HEK293 (cell line): ENCODE results near the gene PLCB3.
A peak's percentile ranks its signal among the peaks of the same experiment; 100 is the strongest.

Experiments
- BCL11A ChIP-seq: fragments of 450-650 bp; formaldehyde crosslinking; IDR thresholded peaks from 2 replicates; pipeline ENCODE4 v1.5.1; 2016; ENCODE audit warnings: low read depth, missing biosample characterization, missing genetic modification characterization
- GLIS1 ChIP-seq: fragments of 450-650 bp; formaldehyde crosslinking; IDR thresholded peaks from 2 replicates; pipeline ENCODE4 v1.5.1; 2016; ENCODE audit warnings: missing biosample characterization, missing genetic modification characterization
- KLF10 ChIP-seq: fragments of 450-650 bp; IDR thresholded peaks from 2 replicates; pipeline ENCODE4 v1.5.1; 2018; ENCODE audit warnings: missing biosample characterization, mild to moderate bottlenecking, missing genetic modification characterization
- KLF16 ChIP-seq: fragments of 450-650 bp; formaldehyde crosslinking; IDR thresholded peaks from 2 replicates; pipeline ENCODE4 v1.5.1; 2017; ENCODE audit warnings: missing biosample characterization, missing genetic modification characterization
- KLF7 ChIP-seq: fragments of 450-650 bp; formaldehyde crosslinking; IDR thresholded peaks from 2 replicates; pipeline ENCODE4 v1.5.1; 2016; ENCODE audit warnings: missing biosample characterization, missing genetic modification characterization, borderline replicate concordance
- KLF8 ChIP-seq: fragments of 450-650 bp; formaldehyde crosslinking; IDR thresholded peaks from 2 replicates; pipeline ENCODE4 v1.5.1; 2016; ENCODE audit warnings: missing biosample characterization, missing genetic modification characterization
- SP2 ChIP-seq: fragments of 450-650 bp; formaldehyde crosslinking; IDR thresholded peaks from 2 replicates; pipeline ENCODE4 v1.5.1; 2016; ENCODE audit warnings: missing biosample characterization, missing genetic modification characterization
- SP7 ChIP-seq: fragments of 450-650 bp; formaldehyde crosslinking; IDR thresholded peaks from 2 replicates; pipeline ENCODE4 v1.5.1; 2016; ENCODE audit warnings: missing biosample characterization, missing genetic modification characterization
- TCF7L2 ChIP-seq: IDR thresholded peaks from 2 replicates; pipeline ENCODE4 v1.6.1; 2011; ENCODE audit warnings: low read depth, mild to moderate bottlenecking, inconsistent platforms, low read length, moderate library complexity, borderline replicate concordance
- YY1 ChIP-seq: fragments of 450-650 bp; formaldehyde crosslinking; IDR thresholded peaks from 2 replicates; pipeline ENCODE4 v1.5.1; 2018; ENCODE audit warnings: missing biosample characterization, missing genetic modification characterization
- YY2 ChIP-seq: fragments of 450-650 bp; formaldehyde crosslinking; IDR thresholded peaks from 2 replicates; pipeline ENCODE4 v1.5.1; 2016; ENCODE audit warnings: missing biosample characterization, missing genetic modification characterization
- ZBTB20 ChIP-seq: fragments of 450-650 bp; formaldehyde crosslinking; IDR thresholded peaks from 2 replicates; pipeline ENCODE4 v1.5.1; 2016; ENCODE audit warnings: missing biosample characterization, missing genetic modification characterization
- ZBTB48 ChIP-seq: fragments of 450-650 bp; formaldehyde crosslinking; IDR thresholded peaks from 2 replicates; pipeline ENCODE4 v1.5.1; 2016; ENCODE audit warnings: missing biosample characterization, missing genetic modification characterization
- ZIC2 ChIP-seq: fragments of 450-650 bp; formaldehyde crosslinking; IDR thresholded peaks from 2 replicates; pipeline ENCODE4 v1.5.1; 2016; ENCODE audit warnings: missing biosample characterization, missing genetic modification characterization
- ZNF10 ChIP-seq: fragments of 450-650 bp; formaldehyde crosslinking; IDR thresholded peaks from 2 replicates; pipeline ENCODE4 v1.5.1; 2017; ENCODE audit warnings: missing biosample characterization, missing genetic modification characterization
- ZNF133 ChIP-seq: fragments of 450-650 bp; formaldehyde crosslinking; IDR thresholded peaks from 2 replicates; pipeline ENCODE4 v1.5.1; 2016; ENCODE audit warnings: missing biosample characterization, missing genetic modification characterization
- ZNF140 ChIP-seq: fragments of 450-650 bp; formaldehyde crosslinking; IDR thresholded peaks from 2 replicates; pipeline ENCODE4 v1.5.1; 2016; ENCODE audit warnings: missing biosample characterization, missing genetic modification characterization
- ZNF16 ChIP-seq: fragments of 450-650 bp; formaldehyde crosslinking; IDR thresholded peaks from 2 replicates; pipeline ENCODE4 v1.5.1; 2016; ENCODE audit warnings: low read depth, missing biosample characterization, missing genetic modification characterization
- ZNF335 ChIP-seq: fragments of 450-650 bp; formaldehyde crosslinking; conservative IDR thresholded peaks from 2 replicates; pipeline ENCODE4 v1.5.1; 2016; ENCODE audit warnings: missing biosample characterization, missing genetic modification characterization
- ZNF501 ChIP-seq: fragments of 450-650 bp; formaldehyde crosslinking; IDR thresholded peaks from 2 replicates; pipeline ENCODE4 v1.5.1; 2016; ENCODE audit warnings: missing biosample characterization, missing genetic modification characterization
- ZNF529 ChIP-seq: fragments of 450-650 bp; formaldehyde crosslinking; IDR thresholded peaks from 2 replicates; pipeline ENCODE4 v1.5.1; 2017; ENCODE audit warnings: missing genetic modification characterization, missing biosample characterization; ENCODE audit not compliant: insufficient replicate concordance
- ZNF560 ChIP-seq: fragments of 450-650 bp; formaldehyde crosslinking; IDR thresholded peaks from 2 replicates; pipeline ENCODE4 v1.5.1; 2017; ENCODE audit warnings: missing biosample characterization, missing genetic modification characterization, borderline replicate concordance
- ZNF596 ChIP-seq: fragments of 450-650 bp; IDR thresholded peaks from 2 replicates; pipeline ENCODE4 v1.5.0; 2018; ENCODE audit warnings: missing biosample characterization, mild to moderate bottlenecking, missing genetic modification characterization, moderate library complexity
- ZNF76 ChIP-seq: fragments of 450-650 bp; formaldehyde crosslinking; IDR thresholded peaks from 2 replicates; pipeline ENCODE4; 2016; ENCODE audit warnings: low read depth, missing biosample characterization, missing genetic modification characterization, borderline replicate concordance
- ZXDB ChIP-seq: fragments of 450-650 bp; formaldehyde crosslinking; IDR thresholded peaks from 2 replicates; pipeline ENCODE4 v1.5.1; 2016; ENCODE audit warnings: missing biosample characterization, missing genetic modification characterization
- TF ChIP-seq, protein P1 (sequence below): fragments of 450-650 bp; formaldehyde crosslinking; conservative IDR thresholded peaks from 2 replicates; pipeline ENCODE4 v1.5.1; 2016; ENCODE audit warnings: low read depth, missing biosample characterization, missing genetic modification characterization
- TF ChIP-seq, protein P2 (sequence below): fragments of 450-650 bp; formaldehyde crosslinking; IDR thresholded peaks from 2 replicates; pipeline ENCODE4 v1.5.1; 2016; ENCODE audit warnings: missing biosample characterization, missing genetic modification characterization
- TF ChIP-seq, protein P3 (sequence below): fragments of 450-650 bp; formaldehyde crosslinking; IDR thresholded peaks from 2 replicates; pipeline ENCODE4 v1.5.1; 2016; ENCODE audit warnings: missing biosample characterization, missing genetic modification characterization
- TF ChIP-seq, protein P4 (sequence below): fragments of 450-650 bp; formaldehyde crosslinking; optimal IDR thresholded peaks from 2 replicates; pipeline ENCODE3; 2016; ENCODE audit warnings: missing biosample characterization, mild to moderate bottlenecking, missing genetic modification characterization

PLCB3 gene

DNA sequence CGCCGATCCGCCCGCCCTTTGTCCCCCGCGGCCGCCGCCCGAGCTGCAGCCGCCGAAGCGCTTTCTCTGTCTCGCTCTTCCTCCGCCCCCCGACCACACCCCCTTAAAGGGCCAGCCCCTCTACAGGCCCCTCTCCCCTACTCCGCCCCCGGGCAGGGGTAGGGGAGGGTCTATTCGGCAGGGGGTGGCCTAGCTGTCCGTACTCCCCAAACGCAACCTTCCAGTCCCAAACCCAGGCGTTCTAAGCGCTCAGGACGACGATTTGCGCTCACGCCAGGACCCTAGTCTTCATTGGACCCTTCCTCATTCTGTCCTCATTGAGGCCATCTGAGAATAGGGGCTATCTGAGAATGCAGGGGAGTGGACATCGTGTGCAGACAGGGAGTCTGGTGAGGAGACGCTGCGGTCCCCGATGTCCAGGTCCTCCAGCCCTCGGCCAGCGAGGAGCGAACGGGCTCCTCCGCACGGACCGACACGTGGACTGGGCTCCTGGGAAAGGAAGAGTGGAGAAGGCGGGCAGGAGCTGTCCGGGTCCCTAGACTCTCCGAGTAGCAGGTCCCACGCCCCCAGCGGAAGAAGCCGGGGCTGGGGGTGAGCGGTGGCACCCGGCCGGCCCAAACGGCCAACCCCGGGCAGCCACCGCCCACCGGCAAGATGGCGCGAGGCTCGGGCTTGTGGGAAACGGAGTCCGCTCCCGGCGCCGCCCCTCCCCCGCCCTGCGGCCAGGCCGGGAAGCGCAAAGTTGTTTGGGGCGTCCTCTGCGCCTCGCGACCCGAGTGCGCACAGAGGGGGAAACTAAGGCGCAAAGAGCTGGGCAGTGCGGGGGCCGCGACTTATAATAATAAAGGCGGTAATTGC lies 4.2 kb upstream of the PLCB3 start, which contains the start of gene PPP1R14B (continued):
- TF ChIP-seq, protein P1, sequence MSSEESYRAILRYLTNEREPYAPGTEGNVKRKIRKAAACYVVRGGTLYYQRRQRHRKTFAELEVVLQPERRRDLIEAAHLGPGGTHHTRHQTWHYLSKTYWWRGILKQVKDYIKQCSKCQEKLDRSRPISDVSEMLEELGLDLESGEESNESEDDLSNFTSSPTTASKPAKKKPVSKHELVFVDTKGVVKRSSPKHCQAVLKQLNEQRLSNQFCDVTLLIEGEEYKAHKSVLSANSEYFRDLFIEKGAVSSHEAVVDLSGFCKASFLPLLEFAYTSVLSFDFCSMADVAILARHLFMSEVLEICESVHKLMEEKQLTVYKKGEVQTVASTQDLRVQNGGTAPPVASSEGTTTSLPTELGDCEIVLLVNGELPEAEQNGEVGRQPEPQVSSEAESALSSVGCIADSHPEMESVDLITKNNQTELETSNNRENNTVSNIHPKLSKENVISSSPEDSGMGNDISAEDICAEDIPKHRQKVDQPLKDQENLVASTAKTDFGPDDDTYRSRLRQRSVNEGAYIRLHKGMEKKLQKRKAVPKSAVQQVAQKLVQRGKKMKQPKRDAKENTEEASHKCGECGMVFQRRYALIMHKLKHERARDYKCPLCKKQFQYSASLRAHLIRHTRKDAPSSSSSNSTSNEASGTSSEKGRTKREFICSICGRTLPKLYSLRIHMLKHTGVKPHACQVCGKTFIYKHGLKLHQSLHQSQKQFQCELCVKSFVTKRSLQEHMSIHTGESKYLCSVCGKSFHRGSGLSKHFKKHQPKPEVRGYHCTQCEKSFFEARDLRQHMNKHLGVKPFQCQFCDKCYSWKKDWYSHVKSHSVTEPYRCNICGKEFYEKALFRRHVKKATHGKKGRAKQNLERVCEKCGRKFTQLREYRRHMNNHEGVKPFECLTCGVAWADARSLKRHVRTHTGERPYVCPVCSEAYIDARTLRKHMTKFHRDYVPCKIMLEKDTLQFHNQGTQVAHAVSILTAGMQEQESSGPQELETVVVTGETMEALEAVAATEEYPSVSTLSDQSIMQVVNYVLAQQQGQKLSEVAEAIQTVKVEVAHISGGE (tag by site-specific recombination) = peak; percentile 91
- TF ChIP-seq ZNF16 (tag by site-specific recombination) = no peak
- TF ChIP-seq YY1 (tag by site-specific recombination) = peak; percentile 83
- 0 out of 2 replicates have a peak, but pooled peaks have one; percentile 14 for TF ChIP-seq KLF16 (tag by site-specific recombination)
- TF ChIP-seq ZNF335 (tag by site-specific recombination) = peak; percentile 91
- TF ChIP-seq, protein P2, sequence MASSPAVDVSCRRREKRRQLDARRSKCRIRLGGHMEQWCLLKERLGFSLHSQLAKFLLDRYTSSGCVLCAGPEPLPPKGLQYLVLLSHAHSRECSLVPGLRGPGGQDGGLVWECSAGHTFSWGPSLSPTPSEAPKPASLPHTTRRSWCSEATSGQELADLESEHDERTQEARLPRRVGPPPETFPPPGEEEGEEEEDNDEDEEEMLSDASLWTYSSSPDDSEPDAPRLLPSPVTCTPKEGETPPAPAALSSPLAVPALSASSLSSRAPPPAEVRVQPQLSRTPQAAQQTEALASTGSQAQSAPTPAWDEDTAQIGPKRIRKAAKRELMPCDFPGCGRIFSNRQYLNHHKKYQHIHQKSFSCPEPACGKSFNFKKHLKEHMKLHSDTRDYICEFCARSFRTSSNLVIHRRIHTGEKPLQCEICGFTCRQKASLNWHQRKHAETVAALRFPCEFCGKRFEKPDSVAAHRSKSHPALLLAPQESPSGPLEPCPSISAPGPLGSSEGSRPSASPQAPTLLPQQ (tag by site-specific recombination) = peak; percentile 33
- TF ChIP-seq ZNF596 (tag by site-specific recombination) = no peak
- 0 out of 2 replicates have a peak, but pooled peaks have one; percentile 34 for TF ChIP-seq YY2
- TF ChIP-seq GLIS1 = peak; percentile 47; the same call in 1 of the 2 replicates
- no peak for TF ChIP-seq ZNF140
- TF ChIP-seq ZNF560 (tag by site-specific recombination) = no peak
- TF ChIP-seq ZNF529 = no peak
- no peak for TF ChIP-seq ZNF133 (tag by site-specific recombination)
- peak; percentile 68; the same call in 1 of the 2 replicates for TF ChIP-seq KLF7
- TF ChIP-seq, protein P3, sequence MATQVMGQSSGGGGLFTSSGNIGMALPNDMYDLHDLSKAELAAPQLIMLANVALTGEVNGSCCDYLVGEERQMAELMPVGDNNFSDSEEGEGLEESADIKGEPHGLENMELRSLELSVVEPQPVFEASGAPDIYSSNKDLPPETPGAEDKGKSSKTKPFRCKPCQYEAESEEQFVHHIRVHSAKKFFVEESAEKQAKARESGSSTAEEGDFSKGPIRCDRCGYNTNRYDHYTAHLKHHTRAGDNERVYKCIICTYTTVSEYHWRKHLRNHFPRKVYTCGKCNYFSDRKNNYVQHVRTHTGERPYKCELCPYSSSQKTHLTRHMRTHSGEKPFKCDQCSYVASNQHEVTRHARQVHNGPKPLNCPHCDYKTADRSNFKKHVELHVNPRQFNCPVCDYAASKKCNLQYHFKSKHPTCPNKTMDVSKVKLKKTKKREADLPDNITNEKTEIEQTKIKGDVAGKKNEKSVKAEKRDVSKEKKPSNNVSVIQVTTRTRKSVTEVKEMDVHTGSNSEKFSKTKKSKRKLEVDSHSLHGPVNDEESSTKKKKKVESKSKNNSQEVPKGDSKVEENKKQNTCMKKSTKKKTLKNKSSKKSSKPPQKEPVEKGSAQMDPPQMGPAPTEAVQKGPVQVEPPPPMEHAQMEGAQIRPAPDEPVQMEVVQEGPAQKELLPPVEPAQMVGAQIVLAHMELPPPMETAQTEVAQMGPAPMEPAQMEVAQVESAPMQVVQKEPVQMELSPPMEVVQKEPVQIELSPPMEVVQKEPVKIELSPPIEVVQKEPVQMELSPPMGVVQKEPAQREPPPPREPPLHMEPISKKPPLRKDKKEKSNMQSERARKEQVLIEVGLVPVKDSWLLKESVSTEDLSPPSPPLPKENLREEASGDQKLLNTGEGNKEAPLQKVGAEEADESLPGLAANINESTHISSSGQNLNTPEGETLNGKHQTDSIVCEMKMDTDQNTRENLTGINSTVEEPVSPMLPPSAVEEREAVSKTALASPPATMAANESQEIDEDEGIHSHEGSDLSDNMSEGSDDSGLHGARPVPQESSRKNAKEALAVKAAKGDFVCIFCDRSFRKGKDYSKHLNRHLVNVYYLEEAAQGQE (tag by site-specific recombination) = peak; percentile 51; the same call in 1 of the 2 replicates
- TF ChIP-seq SP7 (tag by site-specific recombination) = 0 out of 2 replicates have a peak, but pooled peaks have one; percentile 15
- peak; percentile 93 for TF ChIP-seq ZBTB48
- 0 out of 2 replicates have a peak, but pooled peaks have one; percentile 52 for TF ChIP-seq ZNF501
- TF ChIP-seq ZNF10 (tag by site-specific recombination) = peak; percentile 19; the same call in 1 of the 2 replicates
- no peak for TF ChIP-seq BCL11A (tag by site-specific recombination)
- TF ChIP-seq ZBTB20 (tag by site-specific recombination) = peak; percentile 77
- TF ChIP-seq ZXDB (tag by site-specific recombination) = peak; percentile 63; the same call in 1 of the 2 replicates
- TF ChIP-seq, protein P4, sequence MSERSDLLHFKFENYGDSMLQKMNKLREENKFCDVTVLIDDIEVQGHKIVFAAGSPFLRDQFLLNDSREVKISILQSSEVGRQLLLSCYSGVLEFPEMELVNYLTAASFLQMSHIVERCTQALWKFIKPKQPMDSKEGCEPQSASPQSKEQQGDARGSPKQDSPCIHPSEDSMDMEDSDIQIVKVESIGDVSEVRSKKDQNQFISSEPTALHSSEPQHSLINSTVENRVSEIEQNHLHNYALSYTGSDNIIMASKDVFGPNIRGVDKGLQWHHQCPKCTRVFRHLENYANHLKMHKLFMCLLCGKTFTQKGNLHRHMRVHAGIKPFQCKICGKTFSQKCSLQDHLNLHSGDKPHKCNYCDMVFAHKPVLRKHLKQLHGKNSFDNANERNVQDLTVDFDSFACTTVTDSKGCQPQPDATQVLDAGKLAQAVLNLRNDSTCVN = peak; percentile 63
- TF ChIP-seq ZIC2 (tag by site-specific recombination) = peak; percentile 6; the same call in 1 of the 2 replicates
- peak; percentile 47 for TF ChIP-seq SP2 (tag by site-specific recombination)
- no peak for TF ChIP-seq TCF7L2
- peak; percentile 82 for TF ChIP-seq KLF10 (tag by site-specific recombination)
- peak; percentile 81 for TF ChIP-seq KLF8 (tag by site-specific recombination)
- TF ChIP-seq ZNF76 (tag by site-specific recombination) = peak; percentile 86
